ENCODE data around the gene PRKCA.

Gene PRKCA

GRCh38 chr17:66727634-66728570, 425.5 kb downstream of the PRKCA start:
- Histone ChIP-seq H3K36me3 (replicated peaks) (no peaks in the 10 kb centered on the region), H3K4me3 (ENCODE audit: low read depth, low read length) (no peak overlapping the region), H3K27ac (no peak overlapping the region), H3K27me3 (replicated peaks) (no peaks in the 10 kb centered on the region)
- peak; percentile 89 for TF ChIP-seq CTCF (IDR thresholded peaks at IDR 0.05; ENCODE audit: low read depth, low read length, missing control alignments)
- DNase-seq = peak; percentile 50
- in situ Hi-C loops (cut with HindIII; ENCODE audit: low pct_ligation_motif_present, low sequenced_read_pairs) = no loop called here

- DNase-seq = no peak
Observed at GRCh38 chr17:66730461-66730923, 428.1 kb downstream of the PRKCA start.

GRCh38 chr17:66733759-66734158, 431.3 kb downstream of the PRKCA start:
- no peak for DNase-seq
- no peaks in the 10 kb centered on the region for H3K27me3 ChIP-seq (replicated peaks)
- no peak overlapping the region for H3K27ac ChIP-seq
- no peak overlapping the region for H3K4me3 ChIP-seq (ENCODE audit: low read depth, low read length)
- no peaks in the 10 kb centered on the region for H3K36me3 ChIP-seq (replicated peaks)
- TF ChIP-seq CTCF (IDR thresholded peaks at IDR 0.05; ENCODE audit: low read depth, low read length, missing control alignments) = no peak
- in situ Hi-C loops (cut with HindIII; ENCODE audit: low pct_ligation_motif_present, low sequenced_read_pairs) = no loop called here

More at GRCh38 chr17:66730461-66730923, 428.1 kb downstream of the PRKCA start:
- no peak for TF ChIP-seq CTCF (IDR thresholded peaks at IDR 0.05; ENCODE audit: low read depth, low read length, missing control alignments)
- Histone ChIP-seq H3K4me3 (ENCODE audit: low read depth, low read length) (no peak overlapping the region), H3K27ac (no peak overlapping the region), H3K36me3 (replicated peaks) (no peaks in the 10 kb centered on the region), H3K27me3 (replicated peaks) (no peaks in the 10 kb centered on the region)
- in situ Hi-C loops (cut with HindIII; ENCODE audit: low pct_ligation_motif_present, low sequenced_read_pairs) = no loop called here

GRCh38 chr17:66734186-66734943, 432.0 kb downstream of the PRKCA start:
- no peaks in the 10 kb centered on the region for H3K36me3 ChIP-seq (replicated peaks)
- no peak for TF ChIP-seq CTCF (IDR thresholded peaks at IDR 0.05; ENCODE audit: low read depth, low read length, missing control alignments)
- no peak overlapping the region for H3K27ac ChIP-seq
- in situ Hi-C loops (cut with HindIII; ENCODE audit: low pct_ligation_motif_present, low sequenced_read_pairs) = no loop called here
- H3K27me3 ChIP-seq (replicated peaks) = no peaks in the 10 kb centered on the region
- no peak overlapping the region for H3K4me3 ChIP-seq (ENCODE audit: low read depth, low read length)
- no peak for DNase-seq

- DNase-seq = peak; percentile 66
- in situ Hi-C loops (cut with HindIII; ENCODE audit: low pct_ligation_motif_present, low sequenced_read_pairs) = no loop called here
- H3K4me3 ChIP-seq (ENCODE audit: low read depth, low read length) = no peak overlapping the region
- no peak overlapping the region for H3K27ac ChIP-seq
- peak; percentile 46 for TF ChIP-seq CTCF (IDR thresholded peaks at IDR 0.05; ENCODE audit: low read depth, low read length, missing control alignments)
- no peaks in the 10 kb centered on the region for H3K27me3 ChIP-seq (replicated peaks)
- H3K36me3 ChIP-seq (replicated peaks) = no peaks in the 10 kb centered on the region
Observed at GRCh38 chr17:66737524-66737923, 435.1 kb downstream of the PRKCA start.

Data from brain microvascular endothelial cell (primary cell).